NCI-H1417 (cell line): ENCODE results near the gene CDAN1.

Experiments used
- DNase-seq, 3 experiments: peaks; one replicate each; lab custom pipeline; 2025; lab: John Stamatoyannopoulos, UW

The CDAN1 gene

DNA sequence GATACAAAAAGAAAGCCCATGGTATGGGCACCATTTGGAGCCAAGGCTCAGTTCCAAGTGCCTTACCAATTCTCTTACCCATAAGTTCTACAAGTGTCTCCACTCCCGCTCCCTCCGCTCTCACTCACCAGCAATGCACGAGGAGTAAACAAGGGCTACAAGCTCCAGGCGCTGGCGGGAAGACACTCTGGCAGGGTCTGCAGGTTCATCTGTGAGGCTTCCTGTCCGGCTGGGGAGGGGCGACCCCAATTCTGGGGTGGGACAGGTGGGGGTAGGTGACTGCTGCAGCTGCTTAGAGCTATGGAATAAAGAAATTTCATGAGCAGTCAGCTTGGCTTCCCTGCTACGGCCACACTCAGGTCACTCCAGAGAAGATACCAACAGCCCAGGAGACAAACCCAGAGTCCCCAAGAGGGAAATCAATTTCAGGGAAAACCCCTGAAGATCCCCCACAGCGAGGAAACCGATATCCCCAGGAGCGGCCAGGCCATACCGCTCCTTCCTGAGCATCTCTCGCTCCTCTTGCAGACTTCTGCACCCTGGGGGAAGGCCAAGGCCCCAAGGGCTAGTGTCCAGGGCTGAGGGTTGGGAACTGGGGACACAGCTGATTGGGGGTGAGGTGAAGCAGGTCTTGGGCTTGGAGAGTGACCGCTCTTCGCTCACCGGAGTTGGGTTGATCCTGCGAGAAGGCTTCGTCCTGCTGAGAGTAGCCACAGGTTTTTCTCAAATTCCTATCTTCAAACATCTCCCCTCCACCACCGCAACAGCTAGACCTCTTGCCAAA, 1.4 kb downstream of the CDAN1 start:
- no peak for DNase-seq

DNA sequence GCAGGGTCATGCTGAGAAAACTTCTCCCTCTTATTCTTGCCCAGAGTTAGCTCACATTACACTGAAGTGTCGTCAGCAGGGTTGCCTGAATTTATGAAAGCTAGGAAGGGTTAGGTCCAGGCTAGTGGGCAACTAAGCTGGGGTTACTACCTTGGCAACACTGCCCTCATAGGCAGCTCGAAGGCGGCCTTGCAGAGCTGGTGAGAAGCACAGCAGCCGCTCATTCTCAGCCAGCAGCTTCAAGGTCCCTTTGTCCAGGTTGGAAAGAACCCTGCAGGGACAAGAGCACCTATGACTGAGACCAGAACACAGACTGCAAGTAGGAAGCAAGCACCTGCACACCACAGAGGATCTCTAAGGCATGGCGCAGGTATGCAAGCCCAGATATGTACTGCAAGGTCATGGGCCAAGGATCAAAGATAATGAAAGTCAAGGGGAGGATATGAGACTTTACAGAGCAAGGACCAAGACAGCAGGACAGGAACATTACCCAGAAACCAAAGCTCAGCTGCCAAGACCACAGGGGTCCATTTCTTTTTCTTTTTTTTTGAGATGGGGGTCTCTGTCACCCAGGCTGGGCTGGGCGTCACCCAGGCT, 2.8 kb downstream of the CDAN1 start:
- no peak for DNase-seq

DNA sequence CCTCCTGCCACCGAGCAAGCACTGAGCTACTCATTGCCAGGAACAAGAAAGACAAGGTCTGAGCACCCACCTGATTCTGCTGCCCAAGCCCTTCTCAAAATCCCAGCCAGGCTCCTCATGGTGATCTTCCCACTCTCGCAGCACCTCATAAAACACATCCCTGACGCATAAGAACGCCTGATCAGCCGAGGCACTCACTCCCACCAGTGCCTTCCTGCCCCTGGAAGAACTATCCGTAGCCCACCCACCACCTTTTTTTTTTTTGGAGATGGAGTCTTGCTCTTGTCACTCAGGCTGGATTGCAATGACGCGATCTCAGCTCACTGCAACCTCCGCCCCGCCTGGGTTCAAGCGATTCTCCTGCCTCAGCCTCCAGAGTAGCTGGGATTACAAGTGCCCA, 3.9 kb downstream of the CDAN1 start:
- DNase-seq, result no peak

DNA sequence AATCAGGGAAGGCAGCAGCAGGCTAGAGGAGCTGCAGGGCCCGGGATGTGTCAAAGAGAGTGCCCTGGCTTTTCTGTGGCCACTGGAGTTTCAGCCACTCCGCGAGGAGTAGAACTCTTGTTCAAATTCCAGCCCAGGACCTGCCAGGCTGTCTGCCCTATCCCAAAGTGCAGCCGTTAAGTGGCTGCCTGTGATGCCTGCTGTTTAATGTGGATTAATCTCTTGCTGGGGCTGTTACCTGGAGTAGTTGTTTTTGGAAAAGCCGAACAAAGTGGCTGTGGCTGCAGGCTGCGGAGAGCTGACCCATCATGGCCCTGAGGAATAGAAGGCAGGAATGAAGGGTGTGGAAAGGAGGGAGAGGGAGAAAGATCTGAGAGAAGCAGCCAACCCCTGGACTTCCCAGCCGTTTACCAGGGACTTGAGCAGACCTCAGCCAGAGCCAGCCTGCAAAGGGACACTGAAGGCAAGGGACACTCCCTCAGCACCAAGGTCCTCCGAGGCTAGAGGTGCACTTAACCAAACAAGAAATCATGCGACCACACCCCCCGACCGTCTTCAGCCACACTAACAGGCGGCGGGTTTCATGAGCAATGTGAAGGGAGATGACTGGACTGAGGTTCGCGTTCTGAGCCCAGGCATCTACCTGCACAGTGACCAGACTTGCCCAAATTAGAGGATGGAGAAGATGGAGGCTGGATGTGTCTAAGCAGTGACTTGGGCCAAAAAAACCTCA, 4.7 kb downstream of the CDAN1 start:
- DNase-seq, result no peak

DNA sequence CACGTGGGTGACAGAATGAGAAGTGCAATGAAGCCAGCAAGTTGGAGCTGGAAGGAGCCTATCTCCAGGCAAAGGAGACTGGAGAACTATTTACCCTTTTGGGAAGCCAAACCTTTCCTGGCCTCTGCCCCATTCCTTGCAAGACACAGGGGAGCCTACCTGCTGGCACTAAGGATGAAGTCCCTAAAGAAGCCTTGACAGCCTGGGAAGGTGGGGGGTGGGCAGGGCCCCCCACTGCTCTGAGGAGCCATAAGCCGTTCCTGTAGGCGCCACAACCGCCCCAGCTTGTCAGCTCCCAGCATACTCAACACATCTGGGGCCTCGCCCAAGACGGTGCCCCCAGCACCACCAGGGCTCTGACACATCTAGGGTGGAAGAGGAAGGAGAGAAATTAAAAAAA, 5.5 kb downstream of the CDAN1 start:
- DNase-seq, result no peak

DNA sequence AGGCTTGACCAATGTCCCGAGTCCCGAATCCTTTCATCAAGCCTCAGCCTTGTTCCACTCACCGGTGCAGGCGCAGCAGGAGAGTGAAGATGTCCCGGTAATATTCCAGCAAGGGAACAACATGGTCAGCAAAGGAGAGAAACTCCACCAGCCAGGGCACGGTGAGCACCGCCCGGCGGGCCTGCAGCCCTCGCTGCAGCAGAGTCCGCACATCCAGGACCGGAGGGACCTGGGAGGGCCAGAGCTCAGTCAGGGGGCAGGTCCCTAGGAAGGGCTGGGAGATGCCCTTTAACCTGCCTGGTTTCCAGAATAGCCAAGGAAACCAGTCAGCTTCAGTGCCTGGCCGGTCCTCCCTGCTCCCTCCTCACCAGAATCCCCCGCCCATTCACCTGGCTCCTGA, 6.4 kb downstream of the CDAN1 start:
- no peak for DNase-seq

DNA sequence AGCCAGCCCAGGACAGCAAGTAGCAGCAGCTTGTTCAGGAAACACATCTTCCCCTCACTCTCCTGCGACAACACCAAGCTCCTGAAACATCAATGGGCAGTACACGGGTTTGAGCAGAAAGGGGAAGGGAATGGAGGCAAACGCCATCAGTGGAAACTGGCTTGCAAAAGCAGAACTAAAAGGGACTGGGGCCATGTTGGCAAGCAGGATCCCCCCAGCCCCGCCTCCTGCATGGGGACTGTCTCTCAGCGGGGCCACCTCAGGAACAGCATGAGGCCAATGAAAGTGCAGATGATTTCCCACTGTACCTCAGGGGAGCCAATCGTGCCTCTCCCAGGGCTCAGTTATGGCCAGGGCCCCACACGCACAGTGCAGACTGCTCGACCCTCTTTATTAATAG, 6.8 kb downstream of the CDAN1 start:
- no peak for DNase-seq

DNA sequence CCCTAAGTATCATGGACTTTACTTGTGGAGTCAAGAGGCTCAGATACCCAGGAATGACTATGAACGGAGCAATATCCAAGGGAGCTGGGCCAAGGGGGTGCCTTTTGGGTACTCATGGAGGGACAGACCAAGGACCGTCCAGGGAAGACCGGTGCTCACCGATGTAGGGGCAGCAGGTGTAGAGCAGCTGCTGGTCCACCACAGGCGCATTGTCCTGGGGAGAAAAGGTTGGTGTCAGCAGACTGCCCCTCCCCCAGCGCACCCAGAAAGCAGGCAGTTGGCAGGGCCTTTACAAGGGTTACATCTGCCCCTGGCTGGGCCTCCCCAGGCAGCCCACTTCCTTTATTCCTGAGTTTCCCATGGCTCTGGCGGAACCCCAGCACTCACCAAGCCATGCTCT, 7.5 kb downstream of the CDAN1 start:
- no peak for DNase-seq

DNA sequence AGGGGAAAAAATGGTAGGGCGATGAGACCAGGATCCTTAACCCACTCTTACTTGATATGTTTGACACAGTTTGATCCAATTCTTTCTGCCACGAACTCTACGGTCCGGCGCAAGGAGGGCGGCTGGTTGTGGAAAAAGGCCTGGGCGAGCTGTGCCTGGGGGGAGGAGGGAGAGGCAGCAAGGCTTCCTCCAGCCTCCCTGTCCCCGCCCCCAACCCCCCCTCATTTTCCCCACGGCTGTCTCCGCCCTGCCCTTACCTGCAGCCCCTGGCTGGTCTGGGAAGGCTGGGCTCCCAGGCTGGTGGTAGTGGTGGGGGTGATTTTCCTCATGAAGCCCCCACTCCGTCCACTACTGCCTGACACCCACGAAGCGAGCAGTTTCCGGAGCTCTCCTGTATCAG, 8.0 kb downstream of the CDAN1 start:
- DNase-seq, result no peak

DNA sequence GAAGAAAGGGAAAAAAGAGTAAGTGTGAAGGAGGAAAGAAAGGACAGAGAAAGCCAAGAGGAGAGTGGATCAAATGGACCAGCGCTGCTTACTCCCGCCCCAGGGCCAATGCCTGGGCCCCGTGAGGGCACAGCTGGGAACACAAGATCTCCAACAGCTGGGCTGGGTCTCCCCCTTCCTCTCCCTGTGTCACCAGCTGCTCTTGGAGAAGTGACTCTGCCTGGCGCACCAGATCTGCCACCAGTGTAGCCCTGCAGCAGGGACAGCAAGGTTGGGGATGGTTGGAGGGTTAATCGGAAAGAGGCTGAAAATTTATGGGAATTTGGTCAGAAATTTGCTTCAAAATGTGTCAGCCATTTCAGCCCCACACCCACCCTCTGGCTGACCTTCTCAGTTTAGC, 8.4 kb downstream of the CDAN1 start:
- no peak for DNase-seq

DNA sequence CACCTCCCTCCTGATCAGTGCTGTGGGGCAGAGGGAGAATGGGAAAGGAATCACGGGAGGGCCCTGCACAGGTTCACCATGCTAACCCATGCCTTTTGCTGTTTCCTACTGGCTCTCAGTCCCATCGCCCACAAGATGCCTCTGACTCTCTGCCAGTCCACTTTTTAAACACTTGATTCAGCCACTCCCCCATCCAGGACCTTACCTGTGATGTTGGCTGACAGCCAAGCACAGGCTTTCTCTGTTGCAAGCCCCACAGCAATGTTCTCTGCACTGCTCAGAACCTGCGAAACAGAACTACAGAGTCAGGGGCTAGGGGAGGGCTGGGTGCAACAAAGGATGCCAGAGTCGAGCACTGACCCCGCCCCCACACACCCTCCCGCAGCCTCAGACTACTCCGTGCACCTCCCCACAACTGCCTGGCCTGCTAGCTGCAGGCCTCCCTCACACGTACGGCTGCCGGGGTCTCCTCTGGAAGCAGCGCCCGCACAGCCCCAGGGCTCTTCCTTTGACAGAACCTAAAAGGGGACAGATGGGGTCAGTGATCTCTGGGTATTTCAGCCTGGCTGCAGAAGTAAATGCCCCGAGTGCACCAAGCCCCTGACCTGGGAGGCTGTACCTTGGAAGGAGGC, 9.1 kb downstream of the CDAN1 start:
- peak in 2 of 3 experiments; percentile 13 to 49 for DNase-seq

DNA sequence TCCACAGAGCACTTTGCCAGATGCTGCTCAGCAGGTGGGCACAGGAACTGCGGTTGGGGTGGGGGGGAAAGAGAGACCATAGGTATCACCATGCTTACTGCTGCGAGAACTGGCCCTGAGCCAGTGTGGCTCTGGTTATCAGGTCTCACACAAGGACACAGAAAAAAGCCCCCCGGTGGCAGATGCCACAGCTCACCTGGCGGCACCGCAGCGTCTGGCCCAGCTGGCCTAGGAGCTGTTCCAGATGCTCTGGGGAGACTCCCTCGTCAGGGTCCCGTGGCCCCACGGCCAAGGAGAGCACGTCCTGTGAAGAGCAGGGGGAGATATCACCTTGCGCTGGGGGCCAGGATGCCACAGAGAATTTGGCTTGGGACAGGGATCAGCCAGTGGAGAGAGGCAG, 10.8 kb downstream of the CDAN1 start:
- DNase-seq, result peak in 1 of 3 experiments; percentile 2

DNA sequence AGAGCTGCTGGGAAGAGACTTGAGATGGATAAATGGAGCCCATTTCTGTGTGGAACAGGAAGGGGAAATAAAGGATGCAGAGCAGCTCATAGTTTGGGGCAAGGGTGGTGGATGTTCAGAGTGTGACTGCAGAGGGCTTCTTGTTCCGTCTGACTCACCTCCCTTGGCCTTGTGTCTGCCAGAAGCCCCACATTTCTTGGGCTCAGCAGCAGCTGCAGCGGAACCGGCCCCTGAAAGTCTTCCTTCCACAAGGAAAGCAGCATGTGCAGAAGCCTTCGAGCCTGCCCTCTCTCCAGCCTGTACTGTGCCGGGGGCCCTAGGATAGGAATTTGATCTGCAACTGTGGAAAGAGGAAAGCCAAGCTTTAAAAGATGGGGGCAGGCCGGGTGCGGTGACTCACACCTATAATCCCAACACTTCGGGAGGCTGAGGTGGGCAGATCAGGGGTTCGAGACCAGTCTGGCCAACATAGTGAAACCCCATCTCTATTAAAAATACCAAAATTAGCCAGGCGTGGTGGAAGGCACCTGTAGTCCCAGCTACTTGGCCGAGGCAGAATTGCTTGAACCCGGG, 11.5 kb downstream of the CDAN1 start:
- no peak for DNase-seq

DNA sequence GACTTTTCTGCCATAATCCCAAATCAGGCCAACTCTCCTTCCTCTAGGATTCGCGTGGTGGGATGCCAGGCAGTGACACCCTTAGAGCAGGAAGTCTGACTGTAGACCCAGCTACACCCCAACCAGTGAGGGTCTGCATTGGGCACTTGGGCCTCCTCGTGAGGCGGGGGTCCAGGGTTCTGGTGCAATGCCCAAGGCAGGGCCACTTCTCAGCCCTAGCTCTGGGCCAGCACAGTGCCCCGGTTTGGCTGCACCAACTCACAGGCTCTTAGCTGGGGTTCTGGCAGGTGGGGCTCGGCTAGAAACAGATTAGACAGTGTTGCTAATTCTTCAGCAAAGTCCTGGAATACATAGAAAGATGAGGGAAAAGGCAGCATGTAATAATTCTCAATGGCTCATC, 12.7 kb downstream of the CDAN1 start:
- no peak for DNase-seq

DNA sequence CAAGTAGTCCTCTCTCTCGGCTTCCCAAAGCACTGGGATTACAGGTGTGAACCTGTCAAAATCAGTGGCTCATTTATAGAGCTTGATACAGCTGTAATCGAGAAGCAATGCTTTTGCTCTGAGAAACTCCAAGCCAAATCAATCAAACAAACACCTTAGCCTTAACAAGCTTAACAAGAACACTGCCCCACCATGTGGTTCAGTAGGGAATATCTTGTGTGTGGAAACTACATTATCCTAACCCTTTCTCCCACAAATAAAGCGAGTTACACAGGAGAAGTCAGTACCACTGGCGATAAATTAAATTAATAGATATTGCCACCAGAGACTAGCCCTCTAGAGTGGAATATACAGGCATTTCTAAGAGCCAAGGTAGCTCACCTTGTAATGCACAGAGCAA, 13.9 kb downstream of the CDAN1 start:
- DNase-seq, result no peak

DNA sequence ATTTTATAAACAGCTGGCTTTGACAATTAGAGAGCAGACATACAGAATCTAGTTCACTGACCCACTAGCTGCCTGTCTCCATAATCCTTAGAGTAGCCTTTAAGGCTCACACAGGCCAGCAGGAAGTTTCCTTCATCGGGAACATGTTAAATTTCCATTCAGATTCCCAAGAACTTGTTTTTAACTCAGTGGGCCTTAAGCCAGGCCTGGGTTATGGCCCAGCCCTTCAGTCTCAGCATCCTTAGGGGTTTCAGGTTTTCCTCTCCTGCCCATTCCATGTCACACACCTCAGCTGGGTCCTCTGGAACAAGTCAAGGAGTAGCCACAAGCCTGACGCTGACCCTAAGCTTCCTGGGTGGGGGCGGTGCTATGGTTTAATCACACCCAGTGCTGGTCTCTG, 15.0 kb downstream of the CDAN1 start:
- DNase-seq, result no peak

DNA sequence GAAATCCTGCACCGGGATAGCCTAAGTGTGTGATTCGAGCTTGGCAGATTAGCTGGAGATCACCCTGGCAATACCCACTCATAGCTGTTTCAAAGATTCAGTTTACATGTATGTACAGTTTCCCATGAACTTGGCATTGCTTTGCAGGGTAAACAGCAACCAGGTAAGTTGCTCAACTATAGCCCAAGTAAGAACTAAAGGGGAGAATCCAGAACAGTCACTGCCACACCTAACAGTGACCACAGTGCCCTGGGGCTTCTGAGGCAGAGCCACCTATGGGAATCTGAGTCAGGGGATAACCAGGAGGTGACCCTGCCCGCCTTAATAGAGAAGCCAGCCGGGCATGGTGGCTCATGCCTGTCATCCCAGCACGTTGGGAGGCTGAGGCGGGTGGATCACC, 15.9 kb downstream of the CDAN1 start:
- no peak for DNase-seq

DNA sequence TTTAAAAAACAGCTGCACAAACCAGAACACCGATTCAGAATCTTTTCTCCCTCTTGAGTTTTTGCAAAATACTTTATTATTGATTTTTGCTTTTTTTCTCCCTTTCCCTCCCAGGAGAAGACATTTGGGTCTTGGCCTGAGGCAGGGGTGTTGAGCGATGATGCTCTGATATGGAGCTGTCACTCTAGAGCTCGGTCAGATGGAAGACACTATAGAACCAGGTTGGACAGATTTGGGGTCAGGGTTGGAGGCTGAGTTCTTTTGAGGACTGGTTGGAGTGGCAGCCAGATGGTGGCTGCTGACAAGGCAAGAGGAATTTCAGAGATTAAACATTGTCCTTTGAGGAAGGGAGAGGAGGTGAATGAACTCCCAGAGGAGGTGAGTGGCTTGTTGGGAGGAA, 16.9 kb downstream of the CDAN1 start:
- no peak for DNase-seq

DNA sequence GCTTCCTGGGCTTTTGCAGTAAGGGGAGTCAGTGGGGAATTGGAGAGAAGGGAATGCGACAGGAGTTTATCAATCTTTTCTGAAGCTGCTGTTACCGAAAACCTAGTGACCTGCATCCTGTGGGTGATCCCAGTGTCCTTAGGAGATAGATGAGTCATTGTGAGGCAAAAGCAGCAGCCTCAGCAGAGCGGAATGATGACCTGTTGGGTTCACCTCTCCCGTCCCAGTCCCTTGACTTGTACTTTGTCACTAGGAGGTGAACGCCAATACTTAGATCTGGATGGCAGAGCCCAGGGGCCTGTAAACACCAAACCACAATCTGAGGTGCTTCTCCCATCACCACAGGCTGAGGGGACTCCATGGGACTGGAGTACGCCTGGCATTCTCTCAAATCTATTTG, 17.9 kb downstream of the CDAN1 start:
- DNase-seq, result no peak

DNA sequence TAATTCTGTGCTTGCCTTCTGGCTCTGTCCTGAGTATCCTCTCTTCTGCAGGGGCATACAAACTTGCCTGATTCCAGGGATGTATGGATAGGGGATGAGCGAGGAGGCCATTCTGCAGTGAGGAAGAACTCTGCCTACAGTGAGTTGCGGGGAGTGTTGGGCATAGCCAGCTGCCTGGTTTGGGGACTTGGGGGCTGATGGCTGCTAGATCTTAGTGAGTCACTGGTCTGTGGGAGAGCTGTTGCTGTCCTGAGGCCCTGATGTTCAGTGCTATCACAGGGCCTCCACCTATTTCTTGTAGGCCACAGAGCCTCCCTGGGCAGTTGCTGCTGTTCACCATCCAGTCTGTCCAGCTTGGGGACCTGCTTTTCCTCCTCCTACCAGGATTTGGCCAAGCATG, 20.3 kb downstream of the CDAN1 start:
- no peak for DNase-seq

DNA sequence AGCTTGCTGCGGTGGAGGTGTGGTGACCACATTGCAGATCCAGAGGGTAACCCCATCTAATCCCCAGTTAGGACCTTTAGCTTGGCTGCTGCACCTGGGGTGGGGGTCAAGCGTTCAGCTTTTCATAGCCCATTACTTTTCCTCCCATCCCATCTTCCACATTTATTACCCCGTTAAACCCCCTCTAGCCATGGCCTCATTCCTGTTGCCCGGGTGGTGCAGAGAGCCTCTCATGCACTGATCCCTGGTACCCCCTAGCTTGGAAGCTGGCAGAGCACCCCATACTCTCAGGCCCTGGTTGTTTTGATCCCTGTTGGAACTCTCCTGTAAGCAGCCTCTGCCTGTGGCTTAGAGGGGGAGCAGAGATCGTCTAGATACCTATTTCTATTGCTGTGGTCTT, 20.8 kb downstream of the CDAN1 start:
- no peak for DNase-seq

DNA sequence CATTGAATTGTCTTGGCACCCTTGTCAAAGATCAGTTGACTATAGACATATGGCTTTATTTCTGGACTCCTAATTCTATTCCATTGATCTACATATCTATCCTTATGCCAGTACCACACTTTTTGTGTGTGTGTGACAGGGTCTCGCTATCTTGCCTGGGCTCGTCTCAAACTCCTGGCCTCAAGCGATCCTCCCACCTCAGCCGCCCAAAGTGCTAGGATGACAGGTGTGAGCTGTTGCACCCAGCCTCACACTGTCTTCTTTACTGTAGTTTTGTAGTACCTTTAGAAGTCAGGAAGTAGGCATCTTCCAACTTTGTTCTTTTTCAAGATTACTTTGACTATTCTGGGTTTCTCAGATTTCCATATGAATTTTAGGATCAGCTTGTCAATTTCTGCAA, 24.3 kb downstream of the CDAN1 start:
- no peak for DNase-seq

DNA sequence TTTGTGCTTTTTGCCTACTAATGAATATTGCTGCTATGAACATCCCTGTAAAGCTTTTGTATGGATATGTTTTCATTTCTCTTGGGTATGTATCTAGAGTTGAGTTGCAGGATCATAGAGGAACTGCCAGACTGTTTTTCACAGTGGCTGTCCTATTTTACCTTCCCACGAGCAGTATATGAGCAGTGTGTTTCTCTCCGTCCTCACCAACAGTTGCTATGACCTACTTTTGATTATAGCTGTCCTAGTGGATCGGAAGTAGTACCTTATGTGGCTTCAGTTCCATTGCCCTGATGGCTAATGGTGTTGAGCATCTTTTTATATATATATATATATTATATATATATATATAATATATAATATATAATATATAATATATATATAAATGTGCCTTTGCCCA, 25.2 kb downstream of the CDAN1 start:
- DNase-seq, result no peak
